Fibroblast of lung (primary cell): ENCODE measurements around the gene USP12. TPM values are rescaled to one million over a fixed set of nuclear protein-coding genes. Genes with fewer than 3 reads are reported as not detected.
"Not testable (repeated sequence)": the region's sequence is repeated elsewhere in the genome, so short reads cannot be mapped to it uniquely, and the experiment has no call there.

Experiments used
- DNase-seq, 2 donors: peaks; one replicate each; pipeline versions ENCODE4 v3.0.0 to v3.0.0-alpha.2; 2010; ENCODE audit warnings: low read depth in 2 of 2
- H2AFZ ChIP-seq: 2 replicates; pipeline ENCODE4 v1.5.1; 2012; ENCODE audit warnings: low read length, control low read depth, inconsistent platforms
- H3K27ac ChIP-seq: 2 replicates; pipeline ENCODE4 v1.5.1; 2011; ENCODE audit warnings: low read length, control low read depth; ENCODE audit not compliant: insufficient read depth
- H3K27me3 ChIP-seq: 2 replicates; pipeline ENCODE4 v1.5.1; 2011; ENCODE audit warnings: mild to moderate bottlenecking, low read length; ENCODE audit not compliant: control insufficient read depth, insufficient read depth
- H3K36me3 ChIP-seq: 2 replicates; pipeline ENCODE4 v1.5.1; 2011; ENCODE audit warnings: low read length; ENCODE audit not compliant: control insufficient read depth, insufficient read depth
- H3K4me1 ChIP-seq: 2 replicates; pipeline ENCODE4 v1.5.1; 2011; ENCODE audit warnings: low read length; ENCODE audit not compliant: control insufficient read depth, insufficient read depth; ENCODE audit errors: extremely low read depth
- H3K4me2 ChIP-seq: 2 replicates; pipeline ENCODE4 v1.5.1; 2011; ENCODE audit warnings: low read length, control low read depth; ENCODE audit not compliant: insufficient read depth; ENCODE audit errors: extremely low read depth
- H3K4me3 ChIP-seq, 4 experiments: fragments of 200-600 bp in 1 of 4; sonication (generic) in 1 of 4; replicated peaks in 1 of 4; 2 replicates each; pipeline ENCODE4 v1.5.1; 2011 to 2016; ENCODE audit warnings: low read length in 4 of 4, low read depth in 3 of 4, mild to moderate bottlenecking in 3 of 4, control low read depth in 2 of 4, inconsistent platforms in 1 of 4, mixed read lengths in 1 of 4; ENCODE audit not compliant: insufficient read depth in 1 of 4; ENCODE audit errors: control extremely low read depth in 1 of 4
- H3K79me2 ChIP-seq: 2 replicates; pipeline ENCODE4 v1.5.1; 2012; ENCODE audit warnings: mild to moderate bottlenecking, low read length, inconsistent platforms; ENCODE audit not compliant: control insufficient read depth, insufficient read depth
- H3K9ac ChIP-seq: 2 replicates; pipeline ENCODE4 v1.5.1; 2011; ENCODE audit warnings: mild to moderate bottlenecking, low read length, control low read depth; ENCODE audit not compliant: insufficient read depth
- H3K9me3 ChIP-seq: 2 replicates; pipeline ENCODE4 v1.5.1; 2012; ENCODE audit warnings: low read depth, low read length; ENCODE audit not compliant: control insufficient read depth, insufficient read depth
- H4K20me1 ChIP-seq: 2 replicates; pipeline ENCODE4 v1.5.1; 2011; ENCODE audit warnings: low read length; ENCODE audit not compliant: control insufficient read depth, insufficient read depth; ENCODE audit errors: extremely low read depth
- CTCF ChIP-seq, 2 donors: IDR thresholded peaks in 1 of 2; conservative IDR thresholded peaks in 1 of 2; 1 replicate in 1 of 2; 2 replicates in 1 of 2; pipeline ENCODE4 v1.5.1; 2011 to 2012; ENCODE audit warnings: low read length in 2 of 2, control low read depth in 1 of 2, inconsistent platforms in 1 of 2, low read depth in 1 of 2, mild to moderate bottlenecking in 1 of 2
- EZH2 ChIP-seq: IDR thresholded peaks from 2 replicates; pipeline ENCODE4 v1.5.1; 2012; ENCODE audit warnings: low read length, control low read depth, mild to moderate bottlenecking; ENCODE audit errors: missing control alignments
- polyA plus RNA-seq, 2 donors: library from polyadenylated mRNA; depleted of rRNA in 1 of 2; stranded (reverse) in 1 of 2; unstranded in 1 of 2; fragments of >200 nt; gene quantifications; 2 replicates each; pipeline ENCODE4 v1.2.1, GENCODE V29; 2011 to 2012; ENCODE audit warnings: missing spikeins in 1 of 2
- total RNA-seq: library from RNA; depleted of rRNA; stranded (reverse); fragments of >200 nt; gene quantifications from 2 replicates; pipeline ENCODE4 v1.2.1, GENCODE V29; 2014

The USP12 gene
- total and polyA plus RNA-seq, 2 donors (not counting 1 experiment from before 2014, with no cell fraction given): 17.3 to 36.3 TPM

- no peaks in the 10 kb centered on the region for H3K36me3 ChIP-seq
- H4K20me1 ChIP-seq: peaks cover 3% of the 10 kb centered on the region
- no peak for TF ChIP-seq EZH2
- no peak overlapping the region for H3K9ac ChIP-seq
- H3K9me3 ChIP-seq: no peaks in the 10 kb centered on the region
- H3K27ac ChIP-seq: no peak overlapping the region
- H2AFZ ChIP-seq: no peak overlapping the region
- H3K4me1 ChIP-seq: no peaks in the 10 kb centered on the region
- peaks cover 84% of the 10 kb centered on the region for H3K79me2 ChIP-seq
- no peaks in the 10 kb centered on the region for H3K27me3 ChIP-seq
- no peak overlapping the region for H3K4me3 ChIP-seq
- no peak overlapping the region for H3K4me2 ChIP-seq
- DNase-seq: no peak
These were observed 29.9 kb downstream of the USP12 start for GRCh38 chr13:27141746-27142145.

- DNase-seq, H2AFZ ChIP-seq, H3K4me1 ChIP-seq, H3K4me2 ChIP-seq, H3K9me3 ChIP-seq, H3K27me3 ChIP-seq, H3K27ac ChIP-seq, H4K20me1 ChIP-seq, H3K9ac ChIP-seq, H3K4me3 ChIP-seq, H3K36me3 ChIP-seq: not testable (repeated sequence)
- H3K79me2 ChIP-seq: peaks cover 83% of the 10 kb centered on the region
These were observed 30.5 kb downstream of the USP12 start for GRCh38 chr13:27141159-27141558.

GRCh38 chr13:27140060-27140459 lies 31.6 kb downstream of the USP12 start:
- H3K4me2 ChIP-seq: no peak overlapping the region
- no peak overlapping the region for H3K9ac ChIP-seq
- no peak overlapping the region for H2AFZ ChIP-seq
- H3K27ac ChIP-seq: no peak overlapping the region
- peaks cover 83% of the 10 kb centered on the region for H3K79me2 ChIP-seq
- H4K20me1 ChIP-seq: peaks cover 3% of the 10 kb centered on the region
- DNase-seq: no peak
- no peaks in the 10 kb centered on the region for H3K27me3 ChIP-seq
- no peaks in the 10 kb centered on the region for H3K36me3 ChIP-seq
- TF ChIP-seq CTCF (conservative IDR thresholded peaks at IDR 0.05 in 1 of 2, IDR thresholded peaks at IDR 0.05 in 1 of 2; ENCODE audit: low read depth in 1 of 2, low read length in 2 of 2) (no peak), EZH2 (no peak)
- H3K9me3 ChIP-seq: no peaks in the 10 kb centered on the region
- no peak overlapping the region for H3K4me3 ChIP-seq
- no peaks in the 10 kb centered on the region for H3K4me1 ChIP-seq

- H3K9ac ChIP-seq: no peak overlapping the region
- TF ChIP-seq EZH2 (no peak), CTCF (conservative IDR thresholded peaks at IDR 0.05 in 1 of 2, IDR thresholded peaks at IDR 0.05 in 1 of 2; ENCODE audit: low read depth in 1 of 2, low read length in 2 of 2) (no peak)
- no peaks in the 10 kb centered on the region for H3K9me3 ChIP-seq
- no peak overlapping the region for H2AFZ ChIP-seq
- no peaks in the 10 kb centered on the region for H3K27me3 ChIP-seq
- no peak overlapping the region for H3K27ac ChIP-seq
- no peak for DNase-seq
- peaks cover 3% of the 10 kb centered on the region for H4K20me1 ChIP-seq
- H3K4me2 ChIP-seq: no peak overlapping the region
- no peaks in the 10 kb centered on the region for H3K36me3 ChIP-seq
- H3K4me1 ChIP-seq: no peaks in the 10 kb centered on the region
- H3K4me3 ChIP-seq: no peak overlapping the region
- H3K79me2 ChIP-seq: peaks cover 83% of the 10 kb centered on the region
These were observed 32.0 kb downstream of the USP12 start for GRCh38 chr13:27139565-27139964.
